K562 (cell line): ENCODE results near the gene TAF12. TPM values are rescaled to one million over a fixed set of nuclear protein-coding genes. Genes with fewer than 3 reads are reported as not detected.

Experiments used
- AFF1 ChIP-seq, 2 experiments: fragments of 450-650 bp; IDR thresholded peaks; 2 replicates each; pipeline ENCODE4 v1.6.1; 2018; ENCODE audit warnings: mild to moderate bottlenecking in 2 of 2, low read depth in 1 of 2; ENCODE audit not compliant: partially characterized antibody in 2 of 2
- BHLHE40 ChIP-seq: IDR thresholded peaks from 2 replicates; pipeline ENCODE4 v1.6.1; 2011; ENCODE audit warnings: low read length, improper control_type of control experiment
- E2F6 ChIP-seq, 2 experiments: IDR thresholded peaks; 2 replicates each; pipeline ENCODE4 v1.6.1; 2011; ENCODE audit warnings: borderline replicate concordance in 1 of 2, control low read depth in 1 of 2, low read depth in 1 of 2, low read length in 1 of 2, mild to moderate bottlenecking in 1 of 2, mixed read lengths in 1 of 2, moderate library complexity in 1 of 2; ENCODE audit not compliant: insufficient read depth in 1 of 2, insufficient read length in 1 of 2, poor library complexity in 1 of 2, severe bottlenecking in 1 of 2; ENCODE audit errors: extremely low read depth in 1 of 2
- FOXM1 ChIP-seq, 2 experiments: fragments of 450-650 bp in 1 of 2; sonication (generic) in 1 of 2; formaldehyde crosslinking in 1 of 2; IDR thresholded peaks; 2 replicates each; pipeline versions ENCODE4 v1.6.1 to v1.9.0; 2017 to 2022; ENCODE audit warnings: low read depth in 2 of 2, mild to moderate bottlenecking in 2 of 2, missing genetic modification reagents in 1 of 2, moderate library complexity in 1 of 2
- GABPB1 ChIP-seq: sonication (generic); formaldehyde crosslinking; IDR thresholded peaks from 2 replicates; pipeline ENCODE4 v1.8.0; 2022; ENCODE audit warnings: mild to moderate bottlenecking, missing genetic modification reagents
- RNF2 ChIP-seq: sonication (generic); IDR thresholded peaks from 2 replicates; pipeline ENCODE4 v1.6.1; 2016
- STAG1 ChIP-seq: sonication (generic); formaldehyde crosslinking; IDR thresholded peaks from 2 replicates; pipeline ENCODE4 v1.5.0; 2020; ENCODE audit warnings: missing genetic modification reagents, borderline replicate concordance
- THRA ChIP-seq: fragments of 450-650 bp; IDR thresholded peaks from 2 replicates; pipeline ENCODE4 v1.6.1; 2017; ENCODE audit warnings: mild to moderate bottlenecking, moderate library complexity
- ZBTB1 ChIP-seq: sonication (generic); formaldehyde crosslinking; IDR thresholded peaks from 2 replicates; pipeline ENCODE4 v1.8.1; 2023; ENCODE audit warnings: missing genetic modification reagents, low read depth, mild to moderate bottlenecking, borderline replicate concordance
- polyA plus RNA-seq, 8 experiments: library from polyadenylated mRNA; depleted of rRNA in 4 of 8; stranded (reverse) in 5 of 8; unstranded in 3 of 8; fragments of >200 nt; fragmentation: Nextera tagmentation in 2 of 8; fragmentation: Illumina TruSeq in 1 of 8; extraction: Ambion mirVana in 2 of 8; extraction: Trizol in 1 of 8; gene quantifications; 2 replicates each; pipeline versions ENCODE4 v1.2.1 to v1.2.3, GENCODE V29; 2011 to 2014; ENCODE audit warnings: inconsistent platforms in 1 of 8, missing spikeins in 1 of 8
- total RNA-seq, 7 experiments: library from RNA; depleted of rRNA in 6 of 7; stranded (reverse); fragments of >200 nt in 6 of 7; fragmentation: Illumina TruSeq in 2 of 7; extraction: Trizol in 2 of 7; gene quantifications; 2 replicates each; pipeline versions ENCODE4 v1.2.1 to v1.2.3, GENCODE V29; 2011 to 2021; ENCODE audit warnings: low replicate concordance in 1 of 7

The TAF12 gene
- total and polyA plus RNA-seq, 9 of the 15 experiments (the other 6 are each of a cell fraction or from before 2014, with no cell fraction given) = 31.6 to 89.0 (median 50.5) TPM

GRCh38 chr1:28668956-28669723 is 26.3 kb upstream of the TAF12 start (continued):
- TF ChIP-seq AFF1 (IDR thresholded peaks at IDR 0.05; ENCODE audit: low read depth in 1 of 2, partially characterized antibody in 2 of 2) (no peak), ZBTB1 (CRISPR knock-in tag) (no peak), BHLHE40 (no peak), THRA (no peak), RNF2 (no peak), GABPB1 (CRISPR knock-in tag) (peak; percentile 59; the same call in 1 of the 2 replicates), FOXM1 (IDR thresholded peaks at IDR 0.05; ENCODE audit: low read depth) (no peak), FOXM1 (CRISPR knock-in tag; IDR thresholded peaks at IDR 0.05; ENCODE audit: low read depth) (0 out of 2 replicates have a peak, but pooled peaks have one; percentile 36), STAG1 (CRISPR knock-in tag) (no peak), E2F6 (IDR thresholded peaks at IDR 0.05; ENCODE audit: borderline replicate concordance in 1 of 2, extremely low read depth in 1 of 2, insufficient read depth in 1 of 2, insufficient read length in 1 of 2, low read depth in 1 of 2, low read length in 1 of 2, poor library complexity in 1 of 2, severe bottlenecking in 1 of 2) (peak in 1 of 2 experiments; percentile 10)
